SU-DHL-6 (cell line): ENCODE measurements around the gene ARSK.

Experiments used
- H2AFZ ChIP-seq: fragments of 200-600 bp; sonication (generic); 2 replicates; pipeline ENCODE4 v1.6.1; 2014; ENCODE audit warnings: low read depth, mild to moderate bottlenecking, moderate library complexity, mixed read lengths, antibody characterized with exemption, low read length; ENCODE audit not compliant: severe bottlenecking
- H3F3A ChIP-seq: fragments of 200-600 bp; shearing (Covaris generic); 2 replicates; pipeline ENCODE4 v1.6.0; 2016; ENCODE audit warnings: antibody characterized with exemption, mild to moderate bottlenecking; ENCODE audit not compliant: insufficient read depth
- H3K27ac ChIP-seq: fragments of 200-600 bp; sonication (generic); 2 replicates; pipeline ENCODE4 v1.5.1; 2016; ENCODE audit warnings: low read depth, mild to moderate bottlenecking, low read length, moderate library complexity, mixed read lengths
- H3K27me3 ChIP-seq: fragments of 200-600 bp; sonication (generic), shearing (Covaris generic); 2 replicates; pipeline ENCODE4 v1.6.0; 2014; ENCODE audit warnings: mild to moderate bottlenecking, low read length
- H3K36me3 ChIP-seq: fragments of 200-600 bp; sonication (generic); 2 replicates; pipeline ENCODE4 v1.6.1; 2014; ENCODE audit warnings: mild to moderate bottlenecking, low read length, mixed read lengths
- H3K4me2 ChIP-seq: fragments of 300-600, 200-600 bp; shearing (Covaris generic), sonication (generic); 2 replicates; pipeline ENCODE4 v1.6.0; 2014; ENCODE audit warnings: low read length, low read depth, mild to moderate bottlenecking; ENCODE audit not compliant: poor library complexity, severe bottlenecking
- H3K4me3 ChIP-seq: fragments of 200-600 bp; sonication (generic); 2 replicates; pipeline ENCODE4 v1.5.1; 2014; ENCODE audit warnings: antibody characterized with exemption, low read length, mild to moderate bottlenecking, mixed read lengths; ENCODE audit not compliant: insufficient read depth, poor library complexity, severe bottlenecking
- H3K79me2 ChIP-seq: fragments of 200-600 bp; sonication (generic); 2 replicates; pipeline ENCODE4 v1.6.1; 2014; ENCODE audit warnings: mild to moderate bottlenecking, low read length, moderate library complexity; ENCODE audit not compliant: insufficient read depth
- H3K9ac ChIP-seq: fragments of 200-600 bp; sonication (generic); 2 replicates; pipeline ENCODE4 v1.7.0; 2014; ENCODE audit warnings: mild to moderate bottlenecking, low read length
- H3K9me2 ChIP-seq: fragments of 200-600 bp; sonication (generic); replicated peaks from 2 replicates; pipeline ENCODE4 v1.6.1; 2014; ENCODE audit warnings: low read length; ENCODE audit not compliant: insufficient read depth
- H3K9me3 ChIP-seq: fragments of 200-600 bp; sonication (generic); 2 replicates; pipeline ENCODE4 v1.6.1; 2014; ENCODE audit warnings: low read length, mixed read lengths; ENCODE audit not compliant: insufficient read depth
- H4K20me1 ChIP-seq: fragments of 200-600 bp; sonication (generic); 2 replicates; pipeline ENCODE4 v1.6.1; 2014; ENCODE audit warnings: low read depth, mild to moderate bottlenecking, antibody characterized with exemption, low read length, moderate library complexity, mixed read lengths
- EZH2phosphoT487 ChIP-seq: fragments of 200-600 bp; sonication (generic), shearing (Covaris generic); conservative IDR thresholded peaks from 2 replicates; pipeline ENCODE4 v1.6.1; 2018; ENCODE audit warnings: mild to moderate bottlenecking, antibody characterized with exemption, low read length, moderate library complexity, mixed read lengths
- TF ChIP-seq, protein P1 (sequence below): fragments of 200-600 bp; sonication (generic); IDR thresholded peaks from one replicate; pipeline ENCODE4 v1.5.1; 2017; ENCODE audit warnings: antibody characterized with exemption, mild to moderate bottlenecking, low read length, moderate library complexity; ENCODE audit not compliant: insufficient read depth, poor library complexity, severe bottlenecking

ARSK gene

DNA sequence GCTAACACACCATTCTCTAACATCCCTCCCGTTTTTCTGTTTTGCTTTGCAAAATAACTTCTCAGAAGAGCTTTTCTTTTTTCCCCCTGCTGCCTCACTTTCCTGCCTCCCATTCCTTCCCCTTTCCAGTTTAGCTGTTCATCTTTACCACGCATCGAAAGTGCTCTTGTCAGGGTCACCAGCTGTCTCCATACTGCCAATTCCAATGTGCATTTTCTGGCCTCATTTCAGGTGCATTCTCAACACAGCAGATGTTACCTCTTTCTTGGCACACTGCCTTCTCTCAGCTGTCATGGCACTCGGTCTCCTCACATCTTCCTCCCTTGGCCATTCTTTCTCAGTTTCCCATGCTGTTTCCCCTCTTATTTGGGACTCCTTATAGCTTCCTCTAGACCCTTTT, 9.5 kb downstream of the ARSK start:
- H3K4me2 ChIP-seq = no peak overlapping the region
- no peaks in the 10 kb centered on the region for H3K9me2 ChIP-seq
- no peaks in the 10 kb centered on the region for H3K9me3 ChIP-seq
- no peaks in the 10 kb centered on the region for H3K36me3 ChIP-seq
- H3K27ac ChIP-seq = no peak overlapping the region
- H3K79me2 ChIP-seq = no peaks in the 10 kb centered on the region
- H3K27me3 ChIP-seq = no peaks in the 10 kb centered on the region
- TF ChIP-seq EZH2phosphoT487 = no peak
- H2AFZ ChIP-seq = no peak overlapping the region
- no peaks in the 10 kb centered on the region for H3F3A ChIP-seq
- no peak overlapping the region for H3K9ac ChIP-seq
- H3K4me3 ChIP-seq = no peak overlapping the region
- no peaks in the 10 kb centered on the region for H4K20me1 ChIP-seq

DNA sequence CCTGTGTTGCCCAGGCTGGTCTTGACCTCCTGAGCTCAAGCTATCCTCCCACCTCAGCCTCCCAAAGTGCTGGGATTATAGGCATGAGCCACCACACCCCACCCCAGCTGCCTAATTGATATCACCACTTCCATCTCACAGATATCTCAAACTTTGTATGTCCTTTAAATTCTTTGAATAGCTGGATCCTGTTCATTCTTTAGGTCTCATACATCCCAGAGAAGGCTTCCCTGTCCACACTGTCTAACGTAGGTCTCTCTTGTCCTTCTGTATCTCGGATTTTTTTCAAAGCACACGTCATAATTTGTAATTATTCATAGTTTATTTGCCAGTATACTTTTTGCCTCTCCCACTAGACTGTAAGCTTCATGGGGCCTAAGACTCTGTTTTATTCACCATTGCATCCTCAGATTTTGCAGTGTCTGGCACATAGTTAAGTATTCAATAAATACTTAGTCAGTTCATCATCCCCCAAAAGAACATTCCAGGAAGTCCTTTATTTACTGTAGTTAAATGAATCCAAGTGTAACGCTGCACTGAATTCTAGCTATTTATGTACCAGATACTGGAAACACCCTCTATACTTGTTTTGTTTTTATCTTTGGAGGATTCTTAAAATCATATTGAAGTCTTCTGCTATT, 10.5 kb downstream of the ARSK start:
- Histone ChIP-seq H4K20me1 (no peaks in the 10 kb centered on the region), H3K27me3 (no peaks in the 10 kb centered on the region), H3K9me2 (no peaks in the 10 kb centered on the region), H3K79me2 (no peaks in the 10 kb centered on the region), H3K4me3 (no peak overlapping the region), H3K9ac (no peak overlapping the region), H3K4me2 (no peak overlapping the region), H3K9me3 (no peaks in the 10 kb centered on the region), H2AFZ (no peak overlapping the region), H3K36me3 (no peaks in the 10 kb centered on the region), H3K27ac (no peak overlapping the region), H3F3A (no peaks in the 10 kb centered on the region)
- no peak for TF ChIP-seq EZH2phosphoT487
- TF ChIP-seq, protein P1, sequence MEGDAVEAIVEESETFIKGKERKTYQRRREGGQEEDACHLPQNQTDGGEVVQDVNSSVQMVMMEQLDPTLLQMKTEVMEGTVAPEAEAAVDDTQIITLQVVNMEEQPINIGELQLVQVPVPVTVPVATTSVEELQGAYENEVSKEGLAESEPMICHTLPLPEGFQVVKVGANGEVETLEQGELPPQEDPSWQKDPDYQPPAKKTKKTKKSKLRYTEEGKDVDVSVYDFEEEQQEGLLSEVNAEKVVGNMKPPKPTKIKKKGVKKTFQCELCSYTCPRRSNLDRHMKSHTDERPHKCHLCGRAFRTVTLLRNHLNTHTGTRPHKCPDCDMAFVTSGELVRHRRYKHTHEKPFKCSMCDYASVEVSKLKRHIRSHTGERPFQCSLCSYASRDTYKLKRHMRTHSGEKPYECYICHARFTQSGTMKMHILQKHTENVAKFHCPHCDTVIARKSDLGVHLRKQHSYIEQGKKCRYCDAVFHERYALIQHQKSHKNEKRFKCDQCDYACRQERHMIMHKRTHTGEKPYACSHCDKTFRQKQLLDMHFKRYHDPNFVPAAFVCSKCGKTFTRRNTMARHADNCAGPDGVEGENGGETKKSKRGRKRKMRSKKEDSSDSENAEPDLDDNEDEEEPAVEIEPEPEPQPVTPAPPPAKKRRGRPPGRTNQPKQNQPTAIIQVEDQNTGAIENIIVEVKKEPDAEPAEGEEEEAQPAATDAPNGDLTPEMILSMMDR = no peak

- H3K9ac ChIP-seq = no peak overlapping the region
- no peak overlapping the region for H3K27ac ChIP-seq
- no peaks in the 10 kb centered on the region for H3K9me2 ChIP-seq
- no peaks in the 10 kb centered on the region for H4K20me1 ChIP-seq
- no peak overlapping the region for H2AFZ ChIP-seq
- H3K9me3 ChIP-seq = no peaks in the 10 kb centered on the region
- H3K4me3 ChIP-seq = no peak overlapping the region
- H3F3A ChIP-seq = no peaks in the 10 kb centered on the region
- 0 out of 2 replicates have a peak, but pooled peaks cover 2% of the 10 kb centered on the region for H3K36me3 ChIP-seq
- no peaks in the 10 kb centered on the region for H3K27me3 ChIP-seq
- TF ChIP-seq, protein P1 = no peak
- TF ChIP-seq EZH2phosphoT487 = no peak
- no peak overlapping the region for H3K4me2 ChIP-seq
- H3K79me2 ChIP-seq = no peaks in the 10 kb centered on the region
These were observed 17.1 kb downstream of the ARSK start for GRCh38 chr5:95572016-95572415.

GRCh38 chr5:95581576-95581975, 26.7 kb downstream of the ARSK start:
- Histone ChIP-seq H3K4me3 (no peak overlapping the region), H3F3A (no peaks in the 10 kb centered on the region), H2AFZ (no peak overlapping the region), H3K4me2 (no peak overlapping the region), H3K9me3 (no peaks in the 10 kb centered on the region), H3K79me2 (0 out of 2 replicates have a peak, but pooled peaks cover 5% of the 10 kb centered on the region), H3K9me2 (no peaks in the 10 kb centered on the region), H4K20me1 (no peaks in the 10 kb centered on the region), H3K36me3 (no peaks in the 10 kb centered on the region), H3K9ac (no peak overlapping the region), H3K27ac (no peak overlapping the region), H3K27me3 (no peaks in the 10 kb centered on the region)
- TF ChIP-seq EZH2phosphoT487 = no peak
- TF ChIP-seq, protein P1 = no peak
